Stomach (tissue), 4 donors: Measurements from ENCODE around the gene SCN9A.

Experiments used
- CTCF ChIP-seq, 7 experiments: fragments of 450-650 bp in 4 of 7; fragments of 200-600 bp in 3 of 7; sonication (generic) in 3 of 7; IDR thresholded peaks; one replicate each; pipeline ENCODE4 v1.5.1; 2016 to 2019; ENCODE audit warnings: antibody characterized with exemption in 7 of 7, control low read depth in 2 of 7, mild to moderate bottlenecking in 1 of 7
- POLR2A ChIP-seq, 4 donors: fragments of 450-650 bp; IDR thresholded peaks; one replicate each; pipeline ENCODE4 v1.6.1; 2016; ENCODE audit warnings: antibody characterized with exemption in 4 of 4, control low read depth in 2 of 4, mild to moderate bottlenecking in 1 of 4, moderate library complexity in 1 of 4
- POLR2AphosphoS5 ChIP-seq, 3 donors: sonication (generic); formaldehyde crosslinking; IDR thresholded peaks; one replicate each; pipeline ENCODE4 v1.6.1; 2016; ENCODE audit warnings: antibody characterized with exemption in 3 of 3

- TF ChIP-seq CTCF (IDR thresholded peaks at IDR 0.05) (no peak), POLR2A (IDR thresholded peaks at IDR 0.05) (no peak), POLR2AphosphoS5 (IDR thresholded peaks at IDR 0.05) (no peak)
Measured at GRCh38 chr2:166314022-166314759, 61.6 kb downstream of the SCN9A start.
